Rectal smooth muscle tissue (tissue), 1 donor: ENCODE measurements around the gene PPDPF.
"Not testable (repeated sequence)": the region's sequence is repeated elsewhere in the genome, so short reads cannot be mapped to it uniquely, and the experiment has no call there.

Source experiments
- H3K27ac ChIP-seq: one replicate; pipeline ENCODE4 v1.7.0; 2013; ENCODE audit warnings: low read depth, low read length, inconsistent platforms
- H3K27me3 ChIP-seq: one replicate; pipeline ENCODE4 v1.7.0; 2013; ENCODE audit warnings: low read length; ENCODE audit not compliant: control insufficient read depth, insufficient read depth
- H3K36me3 ChIP-seq: one replicate; pipeline ENCODE4 v1.7.0; 2013; ENCODE audit warnings: low read length; ENCODE audit not compliant: control insufficient read depth, insufficient read depth
- H3K4me1 ChIP-seq: one replicate; pipeline ENCODE4 v1.7.0; 2013; ENCODE audit warnings: low read length; ENCODE audit not compliant: control insufficient read depth, insufficient read depth
- H3K4me3 ChIP-seq: one replicate; pipeline ENCODE4 v1.7.0; 2013; ENCODE audit warnings: low read length
- H3K9ac ChIP-seq: one replicate; pipeline ENCODE4 v1.7.0; 2013; ENCODE audit warnings: low read length

PPDPF gene

DNA sequence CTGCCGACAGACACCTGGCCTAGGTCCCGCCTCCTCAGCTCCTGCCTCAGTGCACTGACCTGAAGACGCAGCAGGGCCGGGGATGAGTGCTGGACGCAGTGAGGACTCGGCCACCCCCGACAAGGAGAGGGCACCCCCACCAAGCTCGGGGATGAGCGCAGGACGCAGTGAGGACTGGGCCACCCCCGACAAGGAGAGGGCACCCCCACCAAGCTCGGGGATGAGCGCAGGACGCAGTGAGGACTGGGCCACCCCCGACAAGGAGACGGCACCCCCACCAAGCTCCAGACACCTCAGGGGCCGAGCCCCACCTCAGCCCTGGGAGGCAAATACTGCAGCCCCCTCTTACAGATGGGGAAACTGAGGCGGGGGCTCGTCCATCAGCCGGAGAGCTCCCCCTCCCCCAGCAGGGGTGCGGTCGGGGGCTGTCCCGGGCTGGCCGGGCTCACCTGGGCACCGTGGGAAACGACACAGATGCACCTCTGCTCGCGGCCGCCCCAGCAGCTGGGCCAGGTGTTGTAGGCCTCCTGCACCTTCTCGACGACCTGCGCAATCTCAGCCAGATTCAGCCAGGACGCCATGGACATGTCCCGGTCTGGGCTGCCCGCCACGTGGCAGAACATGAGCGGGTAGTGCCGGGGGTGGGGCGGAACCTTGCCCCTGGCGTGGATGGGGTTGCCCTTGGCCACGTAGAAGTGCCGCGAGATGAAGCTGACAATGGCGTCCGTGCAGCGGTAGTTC is 46.0 kb downstream of the PPDPF start:
- Histone ChIP-seq H3K36me3 (peaks cover 4% of the 10 kb centered on the region), H3K27me3 (no peaks in the 10 kb centered on the region), H3K4me1 (no peaks in the 10 kb centered on the region), H3K27ac (no peak overlapping the region), H3K9ac (no peak overlapping the region), H3K4me3 (no peak overlapping the region)

DNA sequence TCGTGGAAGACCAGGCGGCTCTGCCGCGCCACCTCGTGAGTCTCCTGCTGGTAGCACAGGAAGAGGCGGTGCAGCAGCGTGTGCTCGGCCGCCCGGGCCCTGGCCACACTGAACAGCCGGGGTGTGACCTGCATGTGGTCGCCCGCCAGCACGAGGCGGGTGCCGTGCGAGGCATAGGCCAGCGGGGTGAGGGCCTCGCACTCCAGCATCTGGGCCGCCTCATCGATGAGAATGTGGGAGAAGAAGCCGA is 46.5 kb downstream of the PPDPF start:
- Histone ChIP-seq H3K36me3 (peaks cover 4% of the 10 kb centered on the region), H3K4me1 (no peaks in the 10 kb centered on the region), H3K4me3 (no peak overlapping the region), H3K9ac (no peak overlapping the region), H3K27ac (no peak overlapping the region), H3K27me3 (no peaks in the 10 kb centered on the region)

DNA sequence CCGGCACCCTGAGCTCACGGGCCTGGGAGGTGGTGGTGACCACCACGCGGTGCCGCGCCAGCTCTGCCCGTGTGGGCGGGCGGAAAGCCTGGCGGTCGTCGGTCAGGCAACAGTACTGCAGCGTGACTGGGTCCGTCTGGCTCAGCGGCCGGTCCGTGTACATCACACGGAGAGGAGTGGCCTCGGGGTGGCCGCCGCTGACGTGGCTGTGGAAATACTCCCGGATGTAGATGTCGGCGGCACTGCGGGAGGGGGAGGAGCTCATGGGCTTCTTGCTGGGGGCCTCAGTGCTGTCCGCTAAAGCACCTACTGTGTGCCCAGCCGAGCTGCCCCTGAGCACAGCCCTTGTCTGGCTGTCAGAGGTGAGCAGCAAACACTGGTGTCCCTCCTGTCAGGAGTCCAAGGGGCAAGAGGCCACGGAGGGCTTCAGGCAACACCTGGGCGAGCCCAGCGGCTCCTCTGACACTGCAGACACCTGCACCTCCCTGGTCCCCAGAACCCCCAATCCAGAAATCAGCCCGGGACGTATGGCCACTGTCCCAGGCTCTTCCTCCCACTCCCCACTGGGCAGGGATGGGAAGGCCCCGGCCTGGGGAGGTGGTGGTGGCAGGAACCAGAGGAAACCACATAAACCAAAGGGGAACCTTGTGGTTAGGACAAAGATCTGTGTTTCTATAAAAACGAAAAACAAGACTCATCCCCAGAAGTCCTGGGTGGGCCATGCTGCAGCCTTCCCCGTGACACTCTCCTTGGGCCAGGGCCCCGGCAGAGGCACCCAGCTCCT is 47.0 kb downstream of the PPDPF start:
- Histone ChIP-seq H3K27ac (no peak overlapping the region), H3K4me1 (no peaks in the 10 kb centered on the region), H3K9ac (no peak overlapping the region), H3K4me3 (peak overlapping the region; percentile 32), H3K27me3 (no peaks in the 10 kb centered on the region), H3K36me3 (no peaks in the 10 kb centered on the region)

DNA sequence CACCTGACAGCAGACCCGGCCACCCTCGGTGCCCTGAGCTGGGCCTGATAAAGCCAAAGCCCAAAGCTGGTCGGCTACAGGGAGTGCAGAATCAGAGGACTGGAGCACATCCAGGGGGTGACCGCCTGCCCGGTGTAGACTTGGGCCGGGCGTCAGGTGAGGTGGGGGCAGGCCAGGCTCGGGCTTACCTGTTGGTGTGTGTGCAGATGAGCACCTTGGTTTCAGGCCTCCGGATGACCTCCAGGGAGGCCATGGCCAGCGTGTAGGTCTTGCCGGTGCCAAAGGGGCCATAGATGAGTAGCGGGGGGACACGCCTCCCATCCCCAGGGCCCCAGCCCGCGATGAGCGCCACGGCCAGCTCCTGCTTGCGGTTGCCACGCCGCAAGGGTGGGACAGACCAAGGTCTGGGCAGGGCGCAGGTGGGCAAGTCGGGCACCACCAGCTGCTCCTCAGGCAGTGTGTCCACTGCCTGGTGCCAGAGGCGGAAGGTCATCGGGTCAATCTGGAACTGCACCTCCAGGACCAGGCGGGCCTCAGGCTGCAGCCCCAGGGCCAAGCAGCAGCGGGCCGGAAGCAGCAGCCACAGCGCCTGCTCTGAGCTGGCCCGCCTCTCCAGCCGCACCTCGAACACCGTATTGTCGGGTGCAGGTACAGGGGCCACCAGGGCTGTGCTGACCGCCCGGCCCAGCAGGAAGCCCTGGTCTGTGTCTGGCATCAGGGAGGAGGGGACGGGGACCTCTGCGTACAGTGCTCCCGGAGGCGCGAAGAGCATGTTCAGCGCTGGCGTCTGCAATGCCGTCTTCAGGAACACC is 47.8 kb downstream of the PPDPF start:
- Histone ChIP-seq H3K9ac (no peak overlapping the region), H3K4me3 (peak overlapping the region; percentile 32), H3K36me3 (no peaks in the 10 kb centered on the region), H3K4me1 (no peaks in the 10 kb centered on the region), H3K27ac (no peak overlapping the region), H3K27me3 (no peaks in the 10 kb centered on the region)

DNA sequence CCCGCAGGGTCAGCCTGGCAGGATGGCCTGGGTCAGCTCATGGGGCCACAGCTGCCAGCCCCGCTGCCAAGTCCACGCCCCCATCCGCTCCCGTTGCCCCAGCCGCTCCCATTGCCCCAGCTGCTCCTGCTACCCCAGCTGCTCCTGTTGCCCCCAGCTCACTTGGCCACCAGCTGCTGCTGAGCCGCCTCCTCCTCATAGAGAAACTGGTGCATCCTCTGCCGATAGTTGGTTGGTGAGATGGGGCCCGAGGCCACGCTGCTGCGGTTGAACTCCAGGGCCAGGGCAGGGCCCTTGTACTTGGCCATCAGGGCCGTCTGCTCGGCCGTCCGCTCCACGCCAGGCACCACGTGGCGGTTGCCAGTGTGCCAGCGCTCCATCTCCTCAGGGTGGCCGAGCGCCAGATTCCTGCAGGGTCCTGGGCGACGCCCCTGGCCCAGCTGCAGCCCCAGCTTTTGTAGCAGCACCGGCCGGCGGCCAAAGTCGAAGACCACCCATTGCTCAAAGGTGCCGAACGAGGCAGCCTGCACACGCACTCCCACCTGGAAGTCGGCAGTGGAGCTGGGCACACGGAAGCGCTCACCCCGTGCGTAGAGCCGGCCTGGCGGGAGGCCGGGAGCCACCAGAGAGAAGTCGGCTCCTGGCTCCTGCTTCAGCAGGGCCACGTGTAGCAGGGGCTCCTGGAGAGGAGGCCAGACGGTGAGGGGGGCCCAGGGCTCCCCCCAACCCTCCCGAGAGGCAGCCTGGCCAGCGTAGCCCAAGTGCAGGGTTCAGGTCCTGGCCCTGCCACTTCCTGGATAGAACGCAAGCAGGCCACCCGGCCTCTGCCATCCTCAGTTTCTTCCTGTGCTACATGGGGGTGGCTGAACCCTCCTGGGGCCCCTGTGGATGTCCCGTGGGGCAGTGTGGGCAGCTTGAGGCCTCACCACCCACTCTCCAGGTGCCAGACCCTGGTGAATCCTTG is 48.7 kb downstream of the PPDPF start:
- Histone ChIP-seq H3K9ac (no peak overlapping the region), H3K4me3 (no peak overlapping the region), H3K4me1 (no peaks in the 10 kb centered on the region), H3K27ac (no peak overlapping the region), H3K27me3 (no peaks in the 10 kb centered on the region), H3K36me3 (no peaks in the 10 kb centered on the region)

DNA sequence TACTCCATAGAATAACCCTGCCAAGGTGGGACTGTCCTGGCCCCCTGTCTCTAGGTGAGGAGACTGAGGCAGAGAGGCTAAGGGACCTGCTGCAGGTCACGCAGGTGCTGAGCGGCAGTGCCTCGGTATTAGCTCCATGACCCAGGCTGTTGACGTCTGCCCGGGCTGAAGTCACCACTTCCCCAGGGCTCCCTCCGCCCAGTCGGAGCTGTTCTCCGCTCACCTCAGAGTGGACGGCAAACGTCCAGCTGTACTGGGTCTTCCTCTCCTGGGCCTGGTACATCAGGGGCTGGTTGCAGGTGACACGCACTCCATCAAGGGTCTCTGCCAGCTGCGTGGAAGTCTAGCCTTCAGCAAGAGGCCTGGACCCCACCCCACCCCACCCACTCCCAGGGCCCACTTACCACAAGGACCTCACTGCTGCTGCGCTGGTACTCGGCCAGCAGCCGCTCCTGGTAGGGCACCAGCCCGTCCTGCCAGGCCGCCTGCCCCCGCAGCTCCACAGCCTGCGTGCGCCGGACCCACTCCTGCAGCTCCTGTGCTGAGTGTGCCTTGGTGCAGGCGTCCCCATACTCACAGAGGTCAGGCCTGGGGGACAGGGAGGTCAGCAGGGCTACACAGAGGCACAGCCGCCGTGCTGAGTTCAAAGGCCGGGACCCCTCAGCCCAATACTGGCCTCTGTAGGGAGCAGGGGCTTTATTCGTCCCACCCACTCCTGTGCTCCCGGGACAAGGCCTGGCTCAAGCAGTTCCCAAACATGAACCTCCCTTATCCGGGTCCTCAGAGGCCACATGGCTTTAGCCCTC is 49.9 kb downstream of the PPDPF start:
- Histone ChIP-seq H3K4me1 (peaks cover 4% of the 10 kb centered on the region), H3K27me3 (no peaks in the 10 kb centered on the region), H3K36me3 (no peaks in the 10 kb centered on the region), H3K9ac (no peak overlapping the region), H3K27ac (no peak overlapping the region), H3K4me3 (no peak overlapping the region)

DNA sequence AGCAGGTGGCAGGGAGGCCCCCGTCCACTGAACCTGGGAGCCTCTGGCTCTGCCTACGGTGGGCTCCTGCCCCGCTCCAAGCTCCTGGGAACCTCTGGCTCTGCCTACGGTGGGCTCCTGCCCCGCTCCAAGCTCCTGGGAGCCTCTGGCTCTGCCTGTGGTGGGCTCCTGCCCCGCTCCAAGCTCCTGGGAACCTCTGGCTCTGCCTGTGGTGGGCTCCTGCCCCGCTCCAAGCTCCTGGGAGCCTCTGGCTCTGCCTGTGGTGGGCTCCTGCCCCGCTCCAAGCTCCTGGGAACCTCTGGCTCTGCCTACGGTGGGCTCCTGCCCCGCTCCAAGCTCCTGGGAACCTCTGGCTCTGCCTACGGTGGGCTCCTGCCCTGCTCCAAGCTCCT is 50.5 kb downstream of the PPDPF start:
- not testable (repeated sequence) for H3K4me1 ChIP-seq, H3K4me3 ChIP-seq, H3K27ac ChIP-seq, H3K36me3 ChIP-seq, H3K9ac ChIP-seq, H3K27me3 ChIP-seq
